ENCODE measurements around the gene SUMO2. TPM values are rescaled to one million over a fixed set of nuclear protein-coding genes. Genes with fewer than 3 reads are reported as not detected.
A peak's percentile ranks its signal among the peaks of the same experiment; 100 is the strongest.

Gene SUMO2
- total RNA-seq, 1 experiment from 2014 or later = 616 TPM

- Histone ChIP-seq H3K27ac (ENCODE audit: low read length) (peak overlapping the region; percentile 10; the same call in 1 of the 2 replicates), H3K4me1 (ENCODE audit: control insufficient read depth, insufficient read depth, low read length) (peaks cover 3% of the 10 kb centered on the region; the same call in 1 of the 2 replicates), H3K4me3 (ENCODE audit: low read depth in 2 of 2, low read length in 2 of 2) (no peak overlapping the region), H3K9me3 (ENCODE audit: control insufficient read depth, insufficient read depth, low read depth, low read length) (no peaks in the 10 kb centered on the region), H3K36me3 (ENCODE audit: control insufficient read depth, insufficient read depth, low read length) (peaks cover 27% of the 10 kb centered on the region), H3K27me3 (ENCODE audit: control insufficient read depth, insufficient read depth, low read length) (no peaks in the 10 kb centered on the region)
- DNase-seq (ENCODE audit: low read depth, low spot score) = no peak
- BruUV-seq (replicated peaks) = no TSS peak
- intact Hi-C loops (cut with micrococcal nuclease; ENCODE audit: unreplicated experiment) = no loop called here
- ChIA-PET POLR2A (interaction anchor here (0.6 to 0.7 kb wide), 2 partner anchors 15 to 37 kb away, joined by 3 to 10 read pairs; no protein-coding TSS in a partner anchor), CTCF (no interaction called here)
- TF ChIP-seq SIN3A (IDR thresholded peaks at IDR 0.05; ENCODE audit: borderline replicate concordance, insufficient read depth, low read depth, low read length) = no peak
- no peak for TF ChIP-seq POLR2AphosphoS5 (IDR thresholded peaks at IDR 0.05; ENCODE audit: low read depth, low read length)
- TF ChIP-seq, protein P1, sequence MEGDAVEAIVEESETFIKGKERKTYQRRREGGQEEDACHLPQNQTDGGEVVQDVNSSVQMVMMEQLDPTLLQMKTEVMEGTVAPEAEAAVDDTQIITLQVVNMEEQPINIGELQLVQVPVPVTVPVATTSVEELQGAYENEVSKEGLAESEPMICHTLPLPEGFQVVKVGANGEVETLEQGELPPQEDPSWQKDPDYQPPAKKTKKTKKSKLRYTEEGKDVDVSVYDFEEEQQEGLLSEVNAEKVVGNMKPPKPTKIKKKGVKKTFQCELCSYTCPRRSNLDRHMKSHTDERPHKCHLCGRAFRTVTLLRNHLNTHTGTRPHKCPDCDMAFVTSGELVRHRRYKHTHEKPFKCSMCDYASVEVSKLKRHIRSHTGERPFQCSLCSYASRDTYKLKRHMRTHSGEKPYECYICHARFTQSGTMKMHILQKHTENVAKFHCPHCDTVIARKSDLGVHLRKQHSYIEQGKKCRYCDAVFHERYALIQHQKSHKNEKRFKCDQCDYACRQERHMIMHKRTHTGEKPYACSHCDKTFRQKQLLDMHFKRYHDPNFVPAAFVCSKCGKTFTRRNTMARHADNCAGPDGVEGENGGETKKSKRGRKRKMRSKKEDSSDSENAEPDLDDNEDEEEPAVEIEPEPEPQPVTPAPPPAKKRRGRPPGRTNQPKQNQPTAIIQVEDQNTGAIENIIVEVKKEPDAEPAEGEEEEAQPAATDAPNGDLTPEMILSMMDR (IDR thresholded peaks at IDR 0.05) = no peak
- no peak for TF ChIP-seq TCF7L2 (IDR thresholded peaks at IDR 0.05; ENCODE audit: low read depth, low read length)
- TF ChIP-seq, protein P2, sequence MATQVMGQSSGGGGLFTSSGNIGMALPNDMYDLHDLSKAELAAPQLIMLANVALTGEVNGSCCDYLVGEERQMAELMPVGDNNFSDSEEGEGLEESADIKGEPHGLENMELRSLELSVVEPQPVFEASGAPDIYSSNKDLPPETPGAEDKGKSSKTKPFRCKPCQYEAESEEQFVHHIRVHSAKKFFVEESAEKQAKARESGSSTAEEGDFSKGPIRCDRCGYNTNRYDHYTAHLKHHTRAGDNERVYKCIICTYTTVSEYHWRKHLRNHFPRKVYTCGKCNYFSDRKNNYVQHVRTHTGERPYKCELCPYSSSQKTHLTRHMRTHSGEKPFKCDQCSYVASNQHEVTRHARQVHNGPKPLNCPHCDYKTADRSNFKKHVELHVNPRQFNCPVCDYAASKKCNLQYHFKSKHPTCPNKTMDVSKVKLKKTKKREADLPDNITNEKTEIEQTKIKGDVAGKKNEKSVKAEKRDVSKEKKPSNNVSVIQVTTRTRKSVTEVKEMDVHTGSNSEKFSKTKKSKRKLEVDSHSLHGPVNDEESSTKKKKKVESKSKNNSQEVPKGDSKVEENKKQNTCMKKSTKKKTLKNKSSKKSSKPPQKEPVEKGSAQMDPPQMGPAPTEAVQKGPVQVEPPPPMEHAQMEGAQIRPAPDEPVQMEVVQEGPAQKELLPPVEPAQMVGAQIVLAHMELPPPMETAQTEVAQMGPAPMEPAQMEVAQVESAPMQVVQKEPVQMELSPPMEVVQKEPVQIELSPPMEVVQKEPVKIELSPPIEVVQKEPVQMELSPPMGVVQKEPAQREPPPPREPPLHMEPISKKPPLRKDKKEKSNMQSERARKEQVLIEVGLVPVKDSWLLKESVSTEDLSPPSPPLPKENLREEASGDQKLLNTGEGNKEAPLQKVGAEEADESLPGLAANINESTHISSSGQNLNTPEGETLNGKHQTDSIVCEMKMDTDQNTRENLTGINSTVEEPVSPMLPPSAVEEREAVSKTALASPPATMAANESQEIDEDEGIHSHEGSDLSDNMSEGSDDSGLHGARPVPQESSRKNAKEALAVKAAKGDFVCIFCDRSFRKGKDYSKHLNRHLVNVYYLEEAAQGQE (IDR thresholded peaks at IDR 0.05; ENCODE audit: insufficient read depth in 1 of 2, low read depth in 2 of 2, low read length in 1 of 2) = no peak
- in situ Hi-C loops (cut with HindIII; ENCODE audit: low pct_unique_long_range_greater_than_20kb, low sequenced_read_pairs) = no loop called here
- ATAC-seq = no peak
These were observed 34.7 kb downstream of the SUMO2 start for GRCh38 chr17:75147878-75148546.

DNA sequence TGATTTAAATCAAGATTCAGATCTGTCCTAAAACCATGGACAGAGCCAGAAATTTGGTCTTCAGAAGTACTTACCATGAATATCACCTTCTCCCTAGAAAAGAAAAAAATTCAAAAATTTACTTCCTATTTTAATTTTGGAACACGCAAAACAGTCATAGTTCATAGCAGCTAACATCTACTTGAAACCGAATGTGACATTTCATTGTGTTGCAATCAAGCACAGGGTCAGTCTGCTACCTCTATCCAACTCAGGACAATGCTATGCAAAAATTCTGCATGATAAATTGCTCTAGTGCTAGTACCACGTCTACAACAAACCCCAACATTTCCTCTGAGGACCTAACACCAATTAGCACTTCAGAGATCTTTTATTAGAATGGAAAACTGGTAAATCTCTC lies 36.2 kb downstream of the SUMO2 start:
- POLR2A ChIA-PET = no interaction called here
- BruUV-seq (replicated peaks) = no TSS peak
- intact Hi-C loops (cut with micrococcal nuclease; ENCODE audit: unreplicated experiment) = no loop called here

More for the DNA sequence above, 36.2 kb downstream of the SUMO2 start:
- no peak overlapping the region for H3K4me3 ChIP-seq (ENCODE audit: low read depth in 2 of 2, low read length in 2 of 2)
- in situ Hi-C loops (cut with HindIII; ENCODE audit: low pct_unique_long_range_greater_than_20kb, low sequenced_read_pairs) = no loop called here
- CTCF ChIA-PET = no interaction called here
- no peaks in the 10 kb centered on the region for H3K27me3 ChIP-seq (ENCODE audit: control insufficient read depth, insufficient read depth, low read length)
- no peak overlapping the region for H3K27ac ChIP-seq (ENCODE audit: low read length)
- peaks cover 3% of the 10 kb centered on the region; the same call in 1 of the 2 replicates for H3K4me1 ChIP-seq (ENCODE audit: control insufficient read depth, insufficient read depth, low read length)
- H3K36me3 ChIP-seq (ENCODE audit: control insufficient read depth, insufficient read depth, low read length) = peaks cover 34% of the 10 kb centered on the region
- no peaks in the 10 kb centered on the region for H3K9me3 ChIP-seq (ENCODE audit: control insufficient read depth, insufficient read depth, low read depth, low read length)
- DNase-seq (ENCODE audit: low read depth, low spot score) (no peak), ATAC-seq (no peak)
- TF ChIP-seq SIN3A (IDR thresholded peaks at IDR 0.05; ENCODE audit: borderline replicate concordance, insufficient read depth, low read depth, low read length) (no peak), POLR2AphosphoS5 (IDR thresholded peaks at IDR 0.05; ENCODE audit: low read depth, low read length) (no peak), TCF7L2 (IDR thresholded peaks at IDR 0.05; ENCODE audit: low read depth, low read length) (no peak)
- TF ChIP-seq, protein P2 (IDR thresholded peaks at IDR 0.05; ENCODE audit: insufficient read depth in 1 of 2, low read depth in 2 of 2, low read length in 1 of 2) = no peak
- TF ChIP-seq, protein P1 (IDR thresholded peaks at IDR 0.05) = no peak
